ENCODE data around the gene UBAP1L.

The UBAP1L gene

GRCh38 chr15:65072617-65073016, 42.4 kb downstream of the UBAP1L start:
- H3K4me3 ChIP-seq (ENCODE audit: low read depth, low read length): no peak overlapping the region
- TF ChIP-seq CTCF (IDR thresholded peaks at IDR 0.05; ENCODE audit: borderline replicate concordance, insufficient read depth, low read depth, low read length): no peak

- no peak for TF ChIP-seq CTCF (IDR thresholded peaks at IDR 0.05; ENCODE audit: borderline replicate concordance, insufficient read depth, low read depth, low read length)
- no peak overlapping the region for H3K4me3 ChIP-seq (ENCODE audit: low read depth, low read length)
Observed at GRCh38 chr15:65072027-65072426, 43.0 kb downstream of the UBAP1L start.

GRCh38 chr15:65071381-65071811, 43.6 kb downstream of the UBAP1L start:
- H3K4me3 ChIP-seq (ENCODE audit: low read depth, low read length): no peak overlapping the region
- TF ChIP-seq CTCF (IDR thresholded peaks at IDR 0.05; ENCODE audit: borderline replicate concordance, insufficient read depth, low read depth, low read length): no peak

GRCh38 chr15:65069779-65070546, 45.0 kb downstream of the UBAP1L start:
- TF ChIP-seq CTCF (IDR thresholded peaks at IDR 0.05; ENCODE audit: borderline replicate concordance, insufficient read depth, low read depth, low read length): no peak
- H3K4me3 ChIP-seq (ENCODE audit: low read depth, low read length): no peak overlapping the region

- no peak overlapping the region for H3K4me3 ChIP-seq (ENCODE audit: low read depth, low read length)
- TF ChIP-seq CTCF (IDR thresholded peaks at IDR 0.05; ENCODE audit: borderline replicate concordance, insufficient read depth, low read depth, low read length): no peak
Observed at GRCh38 chr15:65069179-65069578, 45.8 kb downstream of the UBAP1L start.

- no peak overlapping the region for H3K4me3 ChIP-seq (ENCODE audit: low read depth, low read length)
- TF ChIP-seq CTCF (IDR thresholded peaks at IDR 0.05; ENCODE audit: borderline replicate concordance, insufficient read depth, low read depth, low read length): no peak
Observed at GRCh38 chr15:65068403-65068788, 46.6 kb downstream of the UBAP1L start.

All from GM12875 (cell line).